DOHH2 (cell line): ENCODE measurements around the gene GLIPR2.
"Not testable (repeated sequence)": the region's sequence is repeated elsewhere in the genome, so short reads cannot be mapped to it uniquely, and the experiment has no call there.

Source experiments
- H3F3A ChIP-seq: fragments of 200-600 bp; sonication (generic), shearing (Covaris generic); 2 replicates; pipeline ENCODE4 v1.6.0; 2016; ENCODE audit warnings: antibody characterized with exemption, mild to moderate bottlenecking; ENCODE audit not compliant: control insufficient read depth, insufficient read depth
- H3K27ac ChIP-seq: fragments of 200-600 bp; sonication (generic); 2 replicates; pipeline ENCODE4 v1.5.1; 2014; ENCODE audit warnings: low read depth, mild to moderate bottlenecking, low read length, moderate library complexity
- H3K27me3 ChIP-seq: fragments of 200-600 bp; sonication (generic); 2 replicates; pipeline ENCODE4 v1.6.1; 2014; ENCODE audit warnings: mild to moderate bottlenecking, low read length, mixed read lengths; ENCODE audit not compliant: control insufficient read depth
- H3K36me3 ChIP-seq: fragments of 200-600 bp; sonication (generic); 2 replicates; pipeline ENCODE4 v1.6.1; 2014; ENCODE audit warnings: mild to moderate bottlenecking, low read length, moderate library complexity, mixed read lengths; ENCODE audit not compliant: control insufficient read depth
- H3K4me1 ChIP-seq: fragments of 200-600 bp; sonication (generic); 2 replicates; pipeline ENCODE4 v1.6.1; 2014; ENCODE audit warnings: mild to moderate bottlenecking, low read length, mixed read lengths; ENCODE audit not compliant: control insufficient read depth
- H3K4me2 ChIP-seq: fragments of 200-600 bp; sonication (generic); 2 replicates; pipeline ENCODE4 v1.6.0; 2014; ENCODE audit warnings: mild to moderate bottlenecking, low read length, moderate library complexity
- H3K4me3 ChIP-seq: fragments of 200-600 bp; sonication (generic); 2 replicates; pipeline ENCODE4 v1.5.1; 2014; ENCODE audit warnings: mild to moderate bottlenecking, low read length, mixed read lengths
- H3K79me2 ChIP-seq: fragments of 200-600 bp; sonication (generic); 2 replicates; pipeline ENCODE4 v1.6.1; 2014; ENCODE audit warnings: mild to moderate bottlenecking, low read length, mixed read lengths; ENCODE audit not compliant: control insufficient read depth
- H3K9me2 ChIP-seq: fragments of 200-600 bp; sonication (generic); replicated peaks from 2 replicates; pipeline ENCODE4 v1.6.1; 2014; ENCODE audit warnings: mild to moderate bottlenecking, low read length, mixed read lengths; ENCODE audit not compliant: control insufficient read depth
- H3K9me3 ChIP-seq: fragments of 200-600 bp; sonication (generic); 2 replicates; pipeline ENCODE4 v1.6.1; 2014; ENCODE audit warnings: antibody characterized with exemption, low read length, mixed read lengths; ENCODE audit not compliant: control insufficient read depth, insufficient read depth
- H4K20me1 ChIP-seq: fragments of 200-600 bp; sonication (generic); 2 replicates; pipeline ENCODE4 v1.6.0; 2014; ENCODE audit warnings: low read depth, mild to moderate bottlenecking, antibody characterized with exemption, low read length, moderate library complexity; ENCODE audit not compliant: control insufficient read depth, insufficient read depth
- CTCF ChIP-seq: fragments of 200-600 bp; sonication (generic); IDR thresholded peaks from one replicate; pipeline ENCODE4 v1.5.1; 2014; ENCODE audit warnings: antibody characterized with exemption, mild to moderate bottlenecking, low read depth, low read length; ENCODE audit not compliant: poor library complexity, severe bottlenecking
- EZH2phosphoT487 ChIP-seq: fragments of 200-600 bp; sonication (generic); IDR thresholded peaks from 2 replicates; pipeline ENCODE4 v1.6.1; 2017; ENCODE audit warnings: borderline replicate concordance, mild to moderate bottlenecking, antibody characterized with exemption, low read length, moderate library complexity, mixed read lengths

The GLIPR2 gene

GRCh38 chr9:36170531-36170930, 34.0 kb downstream of the GLIPR2 start:
- H3K4me1 ChIP-seq = peaks cover 6% of the 10 kb centered on the region
- H3F3A ChIP-seq = no peaks in the 10 kb centered on the region

GRCh38 chr9:36173861-36174260, 37.3 kb downstream of the GLIPR2 start:
- H3K36me3 ChIP-seq = no peaks in the 10 kb centered on the region
- no peaks in the 10 kb centered on the region for H3F3A ChIP-seq
- no peak overlapping the region for H3K4me2 ChIP-seq
- H3K9me2 ChIP-seq = no peaks in the 10 kb centered on the region
- no peak overlapping the region for H3K4me3 ChIP-seq
- H3K27ac ChIP-seq = no peak overlapping the region
- TF ChIP-seq EZH2phosphoT487 (no peak), CTCF (no peak)
- H4K20me1 ChIP-seq = no peaks in the 10 kb centered on the region
- H3K9me3 ChIP-seq = no peaks in the 10 kb centered on the region
- H3K27me3 ChIP-seq = peaks cover 7% of the 10 kb centered on the region
- no peaks in the 10 kb centered on the region for H3K79me2 ChIP-seq
- no peaks in the 10 kb centered on the region for H3K4me1 ChIP-seq

More at GRCh38 chr9:36170531-36170930, 34.0 kb downstream of the GLIPR2 start:
- Histone ChIP-seq H3K36me3 (no peaks in the 10 kb centered on the region), H3K79me2 (no peaks in the 10 kb centered on the region), H3K4me2 (no peak overlapping the region), H3K9me2 (no peaks in the 10 kb centered on the region), H3K9me3 (no peaks in the 10 kb centered on the region), H4K20me1 (no peaks in the 10 kb centered on the region), H3K27me3 (peaks cover 10% of the 10 kb centered on the region), H3K27ac (no peak overlapping the region), H3K4me3 (no peak overlapping the region)
- TF ChIP-seq EZH2phosphoT487 (no peak), CTCF (no peak)

- Histone ChIP-seq H3K79me2 (no peaks in the 10 kb centered on the region), H3K4me2 (no peak overlapping the region), H3F3A (no peaks in the 10 kb centered on the region), H3K9me2 (no peaks in the 10 kb centered on the region), H3K27me3 (peaks cover 7% of the 10 kb centered on the region), H3K4me3 (no peak overlapping the region), H3K4me1 (no peaks in the 10 kb centered on the region), H3K36me3 (no peaks in the 10 kb centered on the region), H3K9me3 (no peaks in the 10 kb centered on the region), H3K27ac (no peak overlapping the region), H4K20me1 (no peaks in the 10 kb centered on the region)
- TF ChIP-seq EZH2phosphoT487 (no peak), CTCF (no peak)
Measured at GRCh38 chr9:36174271-36174670, 37.7 kb downstream of the GLIPR2 start.

- H3K9me2 ChIP-seq = no peaks in the 10 kb centered on the region
- no peak overlapping the region for H3K4me2 ChIP-seq
- no peaks in the 10 kb centered on the region for H3K9me3 ChIP-seq
- no peak for TF ChIP-seq EZH2phosphoT487
- TF ChIP-seq CTCF = no peak
- H3K36me3 ChIP-seq = no peaks in the 10 kb centered on the region
- no peaks in the 10 kb centered on the region for H4K20me1 ChIP-seq
- no peak overlapping the region for H3K4me3 ChIP-seq
- no peaks in the 10 kb centered on the region for H3F3A ChIP-seq
- no peaks in the 10 kb centered on the region for H3K79me2 ChIP-seq
- no peaks in the 10 kb centered on the region for H3K4me1 ChIP-seq
- H3K27ac ChIP-seq = no peak overlapping the region
- H3K27me3 ChIP-seq = peaks cover 7% of the 10 kb centered on the region
Measured at GRCh38 chr9:36174731-36175130, 38.2 kb downstream of the GLIPR2 start.

- H3K4me2 ChIP-seq, H3K36me3 ChIP-seq, H3K4me1 ChIP-seq, H3K27me3 ChIP-seq, H3K9me3 ChIP-seq, H3K9me2 ChIP-seq, H3K79me2 ChIP-seq, H4K20me1 ChIP-seq, H3F3A ChIP-seq, H3K4me3 ChIP-seq, H3K27ac ChIP-seq: not testable (repeated sequence)
Measured at GRCh38 chr9:36175209-36175608, 38.7 kb downstream of the GLIPR2 start.
